OCI-M1 (cell line): ENCODE results near the gene RALB.

Source experiments
- DNase-seq: peaks from one replicate; lab custom pipeline; 2025; lab: John Stamatoyannopoulos, UW

Gene RALB

GRCh38 chr2:120338015-120338414 lies 85.4 kb downstream of the RALB start:
- peak; percentile 22 for DNase-seq

GRCh38 chr2:120341977-120342376 lies 89.3 kb downstream of the RALB start:
- no peak for DNase-seq

- no peak for DNase-seq
Observed at GRCh38 chr2:120342446-120342845, 89.8 kb downstream of the RALB start.

- no peak for DNase-seq
Observed at GRCh38 chr2:120343100-120343432, 90.4 kb downstream of the RALB start.

DNA sequence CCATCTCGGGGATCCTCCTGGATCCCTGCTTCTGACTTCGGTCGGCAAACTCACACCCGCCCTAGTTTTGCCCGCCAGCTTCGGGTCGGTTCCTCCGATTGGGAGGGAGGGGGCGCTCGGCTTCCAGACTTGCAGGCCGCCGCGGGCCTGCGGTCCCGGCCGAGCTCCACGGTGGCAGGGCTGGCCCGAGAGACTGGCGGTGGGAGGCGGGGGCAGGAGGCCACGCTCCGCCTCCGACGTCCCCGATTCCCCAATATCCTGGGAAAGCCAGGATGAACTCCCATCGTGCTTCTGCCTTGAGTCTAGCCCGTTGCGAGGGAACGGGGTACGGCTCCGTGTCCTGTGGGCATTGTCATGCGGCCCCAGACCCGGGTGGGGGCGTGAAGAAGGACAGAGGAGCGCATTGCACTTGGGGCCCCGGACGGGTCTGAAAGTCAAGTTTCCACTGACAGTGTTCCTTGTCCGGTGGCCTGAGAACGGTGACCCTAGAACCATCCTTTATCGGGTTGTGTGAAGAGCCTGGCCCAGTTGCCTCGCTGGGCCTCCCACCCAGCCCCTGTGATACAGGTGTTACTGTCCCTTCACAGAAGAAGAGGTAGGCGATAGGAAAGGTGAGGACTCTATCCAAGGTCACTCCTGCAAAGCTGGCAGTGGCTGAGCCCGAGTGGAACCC lies 90.9 kb downstream of the RALB start:
- DNase-seq, result peak; percentile 58
